ENCODE data around the gene NUDC. TPM values are rescaled to one million over a fixed set of nuclear protein-coding genes. Genes with fewer than 3 reads are reported as not detected.

The NUDC gene
- total RNA-seq, 1 experiment from 2014 or later: 118 TPM

DNA sequence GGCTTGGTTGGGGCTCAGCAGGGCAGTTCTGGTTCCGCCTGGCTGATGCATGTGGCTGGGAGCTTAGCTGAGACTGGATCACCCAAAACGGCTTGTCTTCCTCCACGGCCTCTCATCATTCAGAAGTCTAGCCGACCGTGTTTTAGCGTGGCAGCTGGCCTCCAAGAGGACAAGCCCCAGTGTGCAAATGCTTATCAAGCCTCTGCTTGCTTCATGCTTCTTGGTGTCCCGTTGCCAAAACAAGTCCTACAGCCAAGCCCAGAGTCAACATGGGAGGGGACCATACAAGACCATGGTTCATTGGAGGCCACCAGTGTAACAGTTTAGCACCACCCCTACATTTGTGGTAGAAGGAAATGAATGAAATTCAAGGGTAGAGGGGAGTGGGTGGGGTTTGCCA is 49.3 kb downstream of the NUDC start:
- H2BK15ac ChIP-seq (ENCODE audit: low read depth, low read length): no peak overlapping the region
- no peak overlapping the region for H2AK5ac ChIP-seq (ENCODE audit: insufficient read length, low read length)
- Mint-ChIP-seq H3K27me3 (ENCODE audit: low read depth) (peaks cover 11% of the 10 kb centered on the region), H3K36me3 (ENCODE audit: insufficient read depth in 1 of 3, low read depth in 3 of 3) (no peaks in the 10 kb centered on the region), H3K4me3 (no peak overlapping the region), H3K27ac (no peak overlapping the region), H3K4me1 (peaks cover 18 to 33% of the 10 kb centered on the region in 2 experiments), H3K9me3 (no peaks in the 10 kb centered on the region; a peak in 1 of 5 replicates)
- no peak overlapping the region for H2BK12ac ChIP-seq (ENCODE audit: insufficient read length, low read depth, low read length)
- no peak for DNase-seq
- H2BK120ac ChIP-seq (ENCODE audit: low read depth, low read length, poor library complexity, severe bottlenecking): no peak overlapping the region
- no peaks in the 10 kb centered on the region for H4K20me1 ChIP-seq (ENCODE audit: control insufficient read depth, insufficient read depth, insufficient read length)
- no peak overlapping the region for H2BK20ac ChIP-seq (ENCODE audit: low read depth, low read length, poor library complexity, severe bottlenecking)
- H3K4me2 ChIP-seq (ENCODE audit: insufficient read depth, insufficient read length, low read length): no peak overlapping the region
- no peaks in the 10 kb centered on the region for H3K79me1 ChIP-seq (ENCODE audit: insufficient read depth, low read depth, low read length, poor library complexity, severe bottlenecking)
- no peak overlapping the region for H3K56ac ChIP-seq (ENCODE audit: insufficient read length, low read depth, low read length)
- H3K4me1 ChIP-seq (ENCODE audit: insufficient read depth, low read length): no peaks in the 10 kb centered on the region
- no peak overlapping the region for H3K27ac ChIP-seq (ENCODE audit: insufficient read length, low read depth, low read length)
- no peak overlapping the region for H3K23ac ChIP-seq (ENCODE audit: insufficient read length, low read depth, low read length)
- no peak overlapping the region for H4K5ac ChIP-seq (ENCODE audit: insufficient read length, low read depth, low read length)
- no peak overlapping the region for H4K91ac ChIP-seq (ENCODE audit: insufficient read length, low read depth, low read length)
- no peak overlapping the region for H3K18ac ChIP-seq (ENCODE audit: insufficient read length, low read depth, low read length)
- no CpG with 5 or more reads among the region's 7 CpGs for WGBS (ENCODE audit: extremely low coverage, insufficient read length, low lambda C conversion rate)
- H3K27me3 ChIP-seq (ENCODE audit: insufficient read depth, low read length): no peaks in the 10 kb centered on the region; the same call in 1 of the 2 replicates
- no peak overlapping the region for H2AFZ ChIP-seq (ENCODE audit: low read length)
- TF ChIP-seq, protein P1, sequence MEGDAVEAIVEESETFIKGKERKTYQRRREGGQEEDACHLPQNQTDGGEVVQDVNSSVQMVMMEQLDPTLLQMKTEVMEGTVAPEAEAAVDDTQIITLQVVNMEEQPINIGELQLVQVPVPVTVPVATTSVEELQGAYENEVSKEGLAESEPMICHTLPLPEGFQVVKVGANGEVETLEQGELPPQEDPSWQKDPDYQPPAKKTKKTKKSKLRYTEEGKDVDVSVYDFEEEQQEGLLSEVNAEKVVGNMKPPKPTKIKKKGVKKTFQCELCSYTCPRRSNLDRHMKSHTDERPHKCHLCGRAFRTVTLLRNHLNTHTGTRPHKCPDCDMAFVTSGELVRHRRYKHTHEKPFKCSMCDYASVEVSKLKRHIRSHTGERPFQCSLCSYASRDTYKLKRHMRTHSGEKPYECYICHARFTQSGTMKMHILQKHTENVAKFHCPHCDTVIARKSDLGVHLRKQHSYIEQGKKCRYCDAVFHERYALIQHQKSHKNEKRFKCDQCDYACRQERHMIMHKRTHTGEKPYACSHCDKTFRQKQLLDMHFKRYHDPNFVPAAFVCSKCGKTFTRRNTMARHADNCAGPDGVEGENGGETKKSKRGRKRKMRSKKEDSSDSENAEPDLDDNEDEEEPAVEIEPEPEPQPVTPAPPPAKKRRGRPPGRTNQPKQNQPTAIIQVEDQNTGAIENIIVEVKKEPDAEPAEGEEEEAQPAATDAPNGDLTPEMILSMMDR (conservative IDR thresholded peaks at IDR 0.05): no peak
- H3K9ac ChIP-seq (ENCODE audit: extremely low read depth, insufficient read length, low read length): no peak overlapping the region
- no peaks in the 10 kb centered on the region for H3K79me2 ChIP-seq (ENCODE audit: insufficient read depth, low read length)
- H3K9me3 ChIP-seq (ENCODE audit: control insufficient read depth, low read depth, low read length): no peaks in the 10 kb centered on the region
- H4K8ac ChIP-seq (replicated peaks; ENCODE audit: insufficient read length, low read depth, low read length): no peak overlapping the region
- no peaks in the 10 kb centered on the region for H3K23me2 ChIP-seq (ENCODE audit: insufficient read length, low read depth, low read length, poor library complexity, severe bottlenecking)
- no peak overlapping the region for H3K14ac ChIP-seq (ENCODE audit: insufficient read depth, low read length)
- no peak overlapping the region for H3K4ac ChIP-seq (ENCODE audit: low read depth, low read length)
- no peak overlapping the region for H3T11ph ChIP-seq (ENCODE audit: low read length)
- H2BK5ac ChIP-seq (ENCODE audit: insufficient read length, low read length): no peak overlapping the region
